ENCODE results near the gene MDGA2. TPM values are rescaled to one million over a fixed set of nuclear protein-coding genes. Genes with fewer than 3 reads are reported as not detected.

MDGA2 gene
- total RNA-seq, 6 experiments from 2014 or later = 0.17 to 0.53 (median 0.27) TPM; not detected in 3

- intact Hi-C loops (cut with DNase I) = no loop called here
- 72% methylated on average over 3 of the region's 3 CpGs for WGBS (ENCODE audit: insufficient coverage, low coverage, low lambda C conversion rate, missing lambda C conversion rate)
- ATAC-seq = no peak
Measured at GRCh38 chr14:47526591-47527244, 148.7 kb downstream of the MDGA2 start.

GRCh38 chr14:47524524-47524923 is 150.9 kb downstream of the MDGA2 start:
- intact Hi-C loops (cut with DNase I) = no loop called here
- DNase-seq = no peak
- no peaks in the 10 kb centered on the region for H3K9me3 ChIP-seq
- ATAC-seq = no peak
- no peak overlapping the region for H3K4me3 ChIP-seq
- H3K27ac ChIP-seq = no peak overlapping the region
- H3K27me3 ChIP-seq = no peaks in the 10 kb centered on the region
- TF ChIP-seq POLR2A (IDR thresholded peaks at IDR 0.05) = no peak
- TF ChIP-seq, protein P1, sequence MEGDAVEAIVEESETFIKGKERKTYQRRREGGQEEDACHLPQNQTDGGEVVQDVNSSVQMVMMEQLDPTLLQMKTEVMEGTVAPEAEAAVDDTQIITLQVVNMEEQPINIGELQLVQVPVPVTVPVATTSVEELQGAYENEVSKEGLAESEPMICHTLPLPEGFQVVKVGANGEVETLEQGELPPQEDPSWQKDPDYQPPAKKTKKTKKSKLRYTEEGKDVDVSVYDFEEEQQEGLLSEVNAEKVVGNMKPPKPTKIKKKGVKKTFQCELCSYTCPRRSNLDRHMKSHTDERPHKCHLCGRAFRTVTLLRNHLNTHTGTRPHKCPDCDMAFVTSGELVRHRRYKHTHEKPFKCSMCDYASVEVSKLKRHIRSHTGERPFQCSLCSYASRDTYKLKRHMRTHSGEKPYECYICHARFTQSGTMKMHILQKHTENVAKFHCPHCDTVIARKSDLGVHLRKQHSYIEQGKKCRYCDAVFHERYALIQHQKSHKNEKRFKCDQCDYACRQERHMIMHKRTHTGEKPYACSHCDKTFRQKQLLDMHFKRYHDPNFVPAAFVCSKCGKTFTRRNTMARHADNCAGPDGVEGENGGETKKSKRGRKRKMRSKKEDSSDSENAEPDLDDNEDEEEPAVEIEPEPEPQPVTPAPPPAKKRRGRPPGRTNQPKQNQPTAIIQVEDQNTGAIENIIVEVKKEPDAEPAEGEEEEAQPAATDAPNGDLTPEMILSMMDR (IDR thresholded peaks at IDR 0.05) = no peak
- no peaks in the 10 kb centered on the region for H3K4me1 ChIP-seq
- WGBS (ENCODE audit: insufficient coverage, low coverage, low lambda C conversion rate, missing lambda C conversion rate) = 57% methylated on average over 4 of the region's 4 CpGs
- H3K36me3 ChIP-seq = no peaks in the 10 kb centered on the region

More at GRCh38 chr14:47526591-47527244, 148.7 kb downstream of the MDGA2 start:
- Histone ChIP-seq H3K4me1 (no peaks in the 10 kb centered on the region), H3K27ac (no peak overlapping the region), H3K27me3 (no peaks in the 10 kb centered on the region), H3K9me3 (no peaks in the 10 kb centered on the region), H3K36me3 (no peaks in the 10 kb centered on the region), H3K4me3 (no peak overlapping the region)
- no peak for TF ChIP-seq POLR2A (IDR thresholded peaks at IDR 0.05)
- TF ChIP-seq, protein P1 (IDR thresholded peaks at IDR 0.05) = no peak
- no peak for DNase-seq

GRCh38 chr14:47520382-47520781 is 155.0 kb downstream of the MDGA2 start:
- Histone ChIP-seq H3K4me1 (no peaks in the 10 kb centered on the region), H3K4me3 (no peak overlapping the region), H3K27ac (no peak overlapping the region), H3K36me3 (no peaks in the 10 kb centered on the region), H3K9me3 (no peaks in the 10 kb centered on the region), H3K27me3 (no peaks in the 10 kb centered on the region)
- ATAC-seq (no peak), DNase-seq (no peak)
- WGBS (ENCODE audit: insufficient coverage, low coverage, low lambda C conversion rate, missing lambda C conversion rate) = 70% methylated on average over 3 of the region's 3 CpGs
- TF ChIP-seq, protein P1 (IDR thresholded peaks at IDR 0.05) = no peak
- no peak for TF ChIP-seq POLR2A (IDR thresholded peaks at IDR 0.05)
- intact Hi-C loops (cut with DNase I) = no loop called here

DNA sequence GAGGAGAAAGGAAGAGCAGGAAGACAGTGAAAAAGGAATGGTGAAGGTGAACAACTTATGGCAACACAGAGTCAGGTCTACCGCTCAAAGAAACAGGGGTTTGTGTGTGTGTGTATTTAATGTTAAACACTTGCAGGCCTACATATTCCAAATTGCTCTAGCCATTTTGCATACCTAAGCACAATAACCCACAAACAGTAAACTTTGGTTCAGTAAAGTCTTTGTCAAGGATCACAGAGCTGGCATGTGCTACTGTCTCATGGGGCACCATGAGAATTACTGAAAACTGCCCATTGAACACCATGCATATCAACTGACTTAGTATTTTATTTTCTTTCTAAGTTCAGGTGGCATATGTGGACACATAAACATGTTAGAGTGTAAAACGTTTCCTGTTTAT is 163.6 kb downstream of the MDGA2 start:
- ATAC-seq (no peak), DNase-seq (no peak)
- TF ChIP-seq, protein P1 (IDR thresholded peaks at IDR 0.05) = no peak
- no peak for TF ChIP-seq POLR2A (IDR thresholded peaks at IDR 0.05)
- Histone ChIP-seq H3K36me3 (no peaks in the 10 kb centered on the region), H3K27me3 (no peaks in the 10 kb centered on the region), H3K27ac (no peak overlapping the region), H3K4me3 (no peak overlapping the region), H3K4me1 (no peaks in the 10 kb centered on the region), H3K9me3 (no peaks in the 10 kb centered on the region)
- intact Hi-C loops (cut with DNase I) = no loop called here
- WGBS (ENCODE audit: insufficient coverage, low coverage, low lambda C conversion rate, missing lambda C conversion rate) = 68% methylated on average over 2 of the region's 2 CpGs

Measured in right lobe of liver (tissue), 6 donors.